ENCODE data around the gene GRIN3A. TPM values are rescaled to one million over a fixed set of nuclear protein-coding genes. Genes with fewer than 3 reads are reported as not detected.

Gene GRIN3A
- total RNA-seq, 1 donor from 2014 or later: 0.30 TPM

- Mint-ChIP-seq H3K9me3 (ENCODE audit: unreplicated experiment) (peaks cover 3% of the 10 kb centered on the region), H3K36me3 (ENCODE audit: unreplicated experiment) (no peaks in the 10 kb centered on the region), H3K27me3 (ENCODE audit: unreplicated experiment) (peaks cover 6% of the 10 kb centered on the region), H3K4me3 (ENCODE audit: unreplicated experiment) (no peak overlapping the region), H3K27ac (ENCODE audit: unreplicated experiment) (no peak overlapping the region), H3K4me1 (ENCODE audit: unreplicated experiment) (no peaks in the 10 kb centered on the region)
- TF ChIP-seq, protein P1, sequence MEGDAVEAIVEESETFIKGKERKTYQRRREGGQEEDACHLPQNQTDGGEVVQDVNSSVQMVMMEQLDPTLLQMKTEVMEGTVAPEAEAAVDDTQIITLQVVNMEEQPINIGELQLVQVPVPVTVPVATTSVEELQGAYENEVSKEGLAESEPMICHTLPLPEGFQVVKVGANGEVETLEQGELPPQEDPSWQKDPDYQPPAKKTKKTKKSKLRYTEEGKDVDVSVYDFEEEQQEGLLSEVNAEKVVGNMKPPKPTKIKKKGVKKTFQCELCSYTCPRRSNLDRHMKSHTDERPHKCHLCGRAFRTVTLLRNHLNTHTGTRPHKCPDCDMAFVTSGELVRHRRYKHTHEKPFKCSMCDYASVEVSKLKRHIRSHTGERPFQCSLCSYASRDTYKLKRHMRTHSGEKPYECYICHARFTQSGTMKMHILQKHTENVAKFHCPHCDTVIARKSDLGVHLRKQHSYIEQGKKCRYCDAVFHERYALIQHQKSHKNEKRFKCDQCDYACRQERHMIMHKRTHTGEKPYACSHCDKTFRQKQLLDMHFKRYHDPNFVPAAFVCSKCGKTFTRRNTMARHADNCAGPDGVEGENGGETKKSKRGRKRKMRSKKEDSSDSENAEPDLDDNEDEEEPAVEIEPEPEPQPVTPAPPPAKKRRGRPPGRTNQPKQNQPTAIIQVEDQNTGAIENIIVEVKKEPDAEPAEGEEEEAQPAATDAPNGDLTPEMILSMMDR (IDR thresholded peaks at IDR 0.05): no peak
- DNase-seq (ENCODE audit: extremely low spot score, unreplicated experiment): no peak
Observed at GRCh38 chr9:101636247-101636646, 102.2 kb downstream of the GRIN3A start.

- Mint-ChIP-seq H3K4me1 (ENCODE audit: unreplicated experiment) (no peaks in the 10 kb centered on the region), H3K4me3 (ENCODE audit: unreplicated experiment) (no peak overlapping the region), H3K36me3 (ENCODE audit: unreplicated experiment) (no peaks in the 10 kb centered on the region)
Observed at GRCh38 chr9:101635473-101635872, 103.0 kb downstream of the GRIN3A start.

DNA sequence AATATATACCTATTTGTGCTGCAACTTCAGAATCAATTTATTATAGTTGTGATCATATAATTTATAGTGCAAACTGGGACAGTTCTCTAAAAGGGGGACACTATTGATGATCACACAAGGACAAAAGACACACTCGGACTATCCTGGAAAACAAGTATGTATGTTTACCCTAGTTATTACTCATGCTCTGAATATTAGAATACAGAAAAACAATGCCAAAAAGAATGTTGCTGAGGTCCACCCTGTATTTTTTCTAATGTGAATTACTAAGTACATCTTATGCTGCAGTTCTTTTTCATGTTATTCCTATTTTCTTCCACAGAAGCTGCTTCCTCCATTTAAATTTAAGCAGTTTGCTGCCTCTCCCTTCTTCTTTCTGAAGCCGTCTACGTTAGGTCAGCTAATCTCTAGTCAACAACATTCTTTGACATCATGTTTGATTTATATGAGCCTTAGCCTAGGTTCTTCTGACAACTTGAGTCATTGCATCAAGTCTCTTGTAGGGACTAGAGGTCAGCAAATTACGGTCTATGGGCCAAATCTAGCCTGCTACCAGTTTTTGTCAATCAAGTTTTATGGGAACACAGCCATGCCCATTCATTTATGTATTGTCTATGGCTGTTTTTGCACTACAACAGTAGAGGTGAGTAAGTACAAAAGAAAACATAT lies 103.6 kb downstream of the GRIN3A start:
- Mint-ChIP-seq H3K4me3 (ENCODE audit: unreplicated experiment) (no peak overlapping the region), H3K27me3 (ENCODE audit: unreplicated experiment) (peaks cover 6% of the 10 kb centered on the region), H3K4me1 (ENCODE audit: unreplicated experiment) (no peaks in the 10 kb centered on the region), H3K9me3 (ENCODE audit: unreplicated experiment) (no peaks in the 10 kb centered on the region), H3K36me3 (ENCODE audit: unreplicated experiment) (no peaks in the 10 kb centered on the region), H3K27ac (ENCODE audit: unreplicated experiment) (no peak overlapping the region)
- no peak for DNase-seq (ENCODE audit: extremely low spot score, unreplicated experiment)
- TF ChIP-seq, protein P1 (IDR thresholded peaks at IDR 0.05): no peak

More at GRCh38 chr9:101635473-101635872, 103.0 kb downstream of the GRIN3A start:
- H3K9me3 Mint-ChIP-seq (ENCODE audit: unreplicated experiment): no peaks in the 10 kb centered on the region
- H3K27ac Mint-ChIP-seq (ENCODE audit: unreplicated experiment): no peak overlapping the region
- TF ChIP-seq, protein P1 (IDR thresholded peaks at IDR 0.05): no peak
- peaks cover 6% of the 10 kb centered on the region for H3K27me3 Mint-ChIP-seq (ENCODE audit: unreplicated experiment)
- no peak for DNase-seq (ENCODE audit: extremely low spot score, unreplicated experiment)

- TF ChIP-seq, protein P1 (IDR thresholded peaks at IDR 0.05): no peak
- DNase-seq (ENCODE audit: extremely low spot score, unreplicated experiment): no peak
- H3K4me1 Mint-ChIP-seq (ENCODE audit: unreplicated experiment): no peaks in the 10 kb centered on the region
- no peak overlapping the region for H3K4me3 Mint-ChIP-seq (ENCODE audit: unreplicated experiment)
- H3K27ac Mint-ChIP-seq (ENCODE audit: unreplicated experiment): no peak overlapping the region
- H3K27me3 Mint-ChIP-seq (ENCODE audit: unreplicated experiment): peaks cover 6% of the 10 kb centered on the region
- no peaks in the 10 kb centered on the region for H3K9me3 Mint-ChIP-seq (ENCODE audit: unreplicated experiment)
- H3K36me3 Mint-ChIP-seq (ENCODE audit: unreplicated experiment): no peaks in the 10 kb centered on the region
Observed at GRCh38 chr9:101632611-101633010, 105.8 kb downstream of the GRIN3A start.

- TF ChIP-seq, protein P1 (IDR thresholded peaks at IDR 0.05): no peak
- Mint-ChIP-seq H3K27ac (ENCODE audit: unreplicated experiment) (no peak overlapping the region), H3K4me1 (ENCODE audit: unreplicated experiment) (no peaks in the 10 kb centered on the region), H3K27me3 (ENCODE audit: unreplicated experiment) (peaks cover 6% of the 10 kb centered on the region), H3K36me3 (ENCODE audit: unreplicated experiment) (no peaks in the 10 kb centered on the region), H3K9me3 (ENCODE audit: unreplicated experiment) (no peaks in the 10 kb centered on the region), H3K4me3 (ENCODE audit: unreplicated experiment) (no peak overlapping the region)
- no peak for DNase-seq (ENCODE audit: extremely low spot score, unreplicated experiment)
Observed at GRCh38 chr9:101631892-101632291, 106.6 kb downstream of the GRIN3A start.
